NCI-H2081 treated with DMSO at 0.1 percent for 48 hours (cell line): Measurements from ENCODE around the gene DIAPH1.
A peak's percentile ranks its signal among the peaks of the same experiment; 100 is the strongest.

ENCODE experiments used
- DNase-seq: peaks from one replicate; lab custom pipeline; 2025; lab: John Stamatoyannopoulos, UW

The DIAPH1 gene

GRCh38 chr5:141560725-141561483 is 57.9 kb downstream of the DIAPH1 start:
- DNase-seq = peak; percentile 73

- peak; percentile 31 for DNase-seq
Observed at GRCh38 chr5:141560151-141560550, 58.6 kb downstream of the DIAPH1 start.

GRCh38 chr5:141559461-141559860 is 59.3 kb downstream of the DIAPH1 start:
- DNase-seq = no peak

- no peak for DNase-seq
Observed at GRCh38 chr5:141558150-141558549, 60.6 kb downstream of the DIAPH1 start.

GRCh38 chr5:141557681-141558136 is 61.1 kb downstream of the DIAPH1 start:
- DNase-seq = peak; percentile 52

- DNase-seq = no peak
Observed at GRCh38 chr5:141547921-141548320, 70.9 kb downstream of the DIAPH1 start.

- no peak for DNase-seq
Observed at GRCh38 chr5:141547488-141547887, 71.3 kb downstream of the DIAPH1 start.

GRCh38 chr5:141543053-141543452 is 75.7 kb downstream of the DIAPH1 start:
- no peak for DNase-seq

- DNase-seq = no peak
Observed at GRCh38 chr5:141534492-141535213, 84.1 kb downstream of the DIAPH1 start.

GRCh38 chr5:141533897-141534296 is 84.9 kb downstream of the DIAPH1 start:
- DNase-seq = no peak

- no peak for DNase-seq
Observed at GRCh38 chr5:141532726-141533125, 86.1 kb downstream of the DIAPH1 start.

- DNase-seq = no peak
Observed at GRCh38 chr5:141529873-141530272, 88.9 kb downstream of the DIAPH1 start.

GRCh38 chr5:141529002-141529401 is 89.8 kb downstream of the DIAPH1 start:
- no peak for DNase-seq

GRCh38 chr5:141528291-141528984 is 90.4 kb downstream of the DIAPH1 start:
- no peak for DNase-seq

GRCh38 chr5:141527426-141527825 is 91.4 kb downstream of the DIAPH1 start:
- no peak for DNase-seq

GRCh38 chr5:141525653-141526052 is 93.1 kb downstream of the DIAPH1 start:
- no peak for DNase-seq

GRCh38 chr5:141524604-141525597 is 93.9 kb downstream of the DIAPH1 start:
- DNase-seq = no peak

- DNase-seq = no peak
Observed at GRCh38 chr5:141523991-141524390, 94.8 kb downstream of the DIAPH1 start.

GRCh38 chr5:141522301-141522700 is 96.5 kb downstream of the DIAPH1 start:
- DNase-seq = no peak

- no peak for DNase-seq
Observed at GRCh38 chr5:141521244-141521781, 97.5 kb downstream of the DIAPH1 start.
